GM21526 (cell line): ENCODE results near the gene KDM7A.

Source experiments
- ATAC-seq: cut with Tn5 transposase; IDR thresholded peaks from one replicate; pipeline ENCODE4 v1.9.1; 2021; ENCODE audit warnings: moderate library complexity; ENCODE audit not compliant: unreplicated experiment, low FRiP score

Gene KDM7A, protein sequence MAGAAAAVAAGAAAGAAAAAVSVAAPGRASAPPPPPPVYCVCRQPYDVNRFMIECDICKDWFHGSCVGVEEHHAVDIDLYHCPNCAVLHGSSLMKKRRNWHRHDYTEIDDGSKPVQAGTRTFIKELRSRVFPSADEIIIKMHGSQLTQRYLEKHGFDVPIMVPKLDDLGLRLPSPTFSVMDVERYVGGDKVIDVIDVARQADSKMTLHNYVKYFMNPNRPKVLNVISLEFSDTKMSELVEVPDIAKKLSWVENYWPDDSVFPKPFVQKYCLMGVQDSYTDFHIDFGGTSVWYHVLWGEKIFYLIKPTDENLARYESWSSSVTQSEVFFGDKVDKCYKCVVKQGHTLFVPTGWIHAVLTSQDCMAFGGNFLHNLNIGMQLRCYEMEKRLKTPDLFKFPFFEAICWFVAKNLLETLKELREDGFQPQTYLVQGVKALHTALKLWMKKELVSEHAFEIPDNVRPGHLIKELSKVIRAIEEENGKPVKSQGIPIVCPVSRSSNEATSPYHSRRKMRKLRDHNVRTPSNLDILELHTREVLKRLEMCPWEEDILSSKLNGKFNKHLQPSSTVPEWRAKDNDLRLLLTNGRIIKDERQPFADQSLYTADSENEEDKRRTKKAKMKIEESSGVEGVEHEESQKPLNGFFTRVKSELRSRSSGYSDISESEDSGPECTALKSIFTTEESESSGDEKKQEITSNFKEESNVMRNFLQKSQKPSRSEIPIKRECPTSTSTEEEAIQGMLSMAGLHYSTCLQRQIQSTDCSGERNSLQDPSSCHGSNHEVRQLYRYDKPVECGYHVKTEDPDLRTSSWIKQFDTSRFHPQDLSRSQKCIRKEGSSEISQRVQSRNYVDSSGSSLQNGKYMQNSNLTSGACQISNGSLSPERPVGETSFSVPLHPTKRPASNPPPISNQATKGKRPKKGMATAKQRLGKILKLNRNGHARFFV

GRCh38 chr7:140176811-140177702 is at the start of gene KDM7A:
KDM7A (minus strand) TSS chr7:140176983; CDS start chr7:140176937, 46 bp downstream.
- peak; percentile 65 for ATAC-seq

DNA sequence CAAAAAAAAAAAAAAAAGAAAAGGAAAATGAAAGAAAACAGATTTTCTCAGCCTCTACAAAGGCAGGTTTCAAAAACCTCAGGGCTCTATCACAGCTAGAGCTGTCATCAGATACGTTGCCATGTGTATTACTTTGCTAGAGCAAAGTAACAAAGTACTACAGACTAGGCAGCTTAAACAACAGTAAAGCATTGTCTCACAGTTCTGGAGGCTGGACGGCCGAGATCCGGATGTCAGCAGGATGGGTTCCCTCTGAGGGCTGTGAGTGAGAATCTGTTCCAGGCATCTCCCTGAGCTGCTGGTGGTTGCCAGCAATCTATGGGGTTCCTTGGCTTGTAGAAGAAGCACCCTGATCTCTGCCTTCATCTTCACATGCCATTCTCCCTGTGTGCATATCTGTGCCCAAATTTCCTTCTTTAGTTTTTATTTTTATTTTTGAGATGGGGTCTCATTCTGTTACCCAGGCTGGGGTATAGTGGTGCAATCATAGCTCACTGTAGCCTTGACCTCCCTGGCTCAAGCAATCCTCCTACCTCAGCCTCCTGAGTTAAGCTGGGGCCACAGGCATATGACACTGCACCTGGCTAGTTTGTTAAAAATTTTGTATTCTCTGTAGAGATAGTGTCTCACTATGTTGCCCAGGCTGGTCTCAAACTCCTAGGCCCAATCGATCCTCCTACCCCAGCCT is 48.9 kb upstream of the KDM7A start:
- ATAC-seq, result no peak

GRCh38 chr7:140223515-140224221 is 46.9 kb upstream of the KDM7A start:
- no peak for ATAC-seq

GRCh38 chr7:140222814-140223213 is 46.0 kb upstream of the KDM7A start:
- no peak for ATAC-seq

DNA sequence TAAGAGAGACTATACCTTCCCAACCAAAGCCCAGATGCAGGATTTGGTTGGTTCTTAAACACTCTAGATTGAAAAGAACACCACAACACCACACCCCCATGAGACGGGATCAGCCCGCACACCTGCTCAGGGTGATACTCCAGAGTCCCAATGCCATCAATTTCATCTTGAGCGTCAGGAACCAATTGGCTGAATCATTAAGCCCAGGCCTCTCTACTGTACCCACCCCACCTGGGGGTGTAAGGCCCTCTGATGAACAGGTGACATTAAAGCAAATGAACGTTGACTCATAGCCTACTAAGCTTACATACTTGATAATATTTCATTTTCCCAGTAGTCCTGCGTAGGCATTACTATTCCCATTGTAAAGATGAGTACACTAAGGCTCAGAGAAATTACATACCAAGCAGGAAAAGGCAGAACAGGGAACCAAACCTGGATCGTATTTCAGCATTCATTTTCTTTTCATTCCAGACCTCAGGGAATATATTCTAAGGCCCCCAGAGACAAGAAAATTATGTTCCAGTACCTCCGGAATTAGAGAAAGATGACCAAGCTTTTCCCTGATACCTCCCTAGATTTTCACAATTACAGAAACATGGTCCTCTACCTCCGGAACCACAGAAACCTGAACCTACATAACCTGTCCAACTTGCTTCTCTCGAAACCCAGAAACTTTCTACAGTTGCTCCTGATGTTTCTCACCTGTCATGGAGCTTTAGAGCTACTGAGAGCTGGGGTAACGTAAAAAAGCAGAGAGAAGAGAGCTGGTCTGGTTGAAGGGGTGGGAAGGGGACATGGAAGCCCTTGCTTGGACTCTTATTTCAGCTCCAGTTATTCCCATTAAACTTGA is 43.1 kb upstream of the KDM7A start:
- no peak for ATAC-seq

DNA sequence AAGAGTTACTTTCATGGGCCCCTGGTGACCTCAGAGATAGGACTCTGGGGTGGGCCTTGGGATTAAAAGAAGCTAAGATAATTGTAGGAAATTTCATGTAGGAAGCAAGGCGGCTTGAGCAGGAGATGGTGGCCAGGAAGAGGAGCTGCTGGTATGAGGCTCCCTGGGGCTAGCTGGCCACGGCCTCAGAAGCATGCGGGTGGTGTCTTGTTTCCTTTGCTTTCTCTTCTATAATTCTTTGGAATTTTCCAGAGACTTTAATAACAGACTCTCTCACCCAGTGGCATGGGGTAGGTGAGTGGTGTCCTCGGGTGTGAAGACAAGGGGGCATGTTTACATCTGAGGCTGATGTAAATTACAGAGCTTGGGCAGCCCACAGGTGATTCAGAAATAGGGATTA is 41.9 kb upstream of the KDM7A start:
- ATAC-seq, result no peak

- ATAC-seq, result no peak
Measured at GRCh38 chr7:140217750-140218501, 41.1 kb upstream of the KDM7A start.

DNA sequence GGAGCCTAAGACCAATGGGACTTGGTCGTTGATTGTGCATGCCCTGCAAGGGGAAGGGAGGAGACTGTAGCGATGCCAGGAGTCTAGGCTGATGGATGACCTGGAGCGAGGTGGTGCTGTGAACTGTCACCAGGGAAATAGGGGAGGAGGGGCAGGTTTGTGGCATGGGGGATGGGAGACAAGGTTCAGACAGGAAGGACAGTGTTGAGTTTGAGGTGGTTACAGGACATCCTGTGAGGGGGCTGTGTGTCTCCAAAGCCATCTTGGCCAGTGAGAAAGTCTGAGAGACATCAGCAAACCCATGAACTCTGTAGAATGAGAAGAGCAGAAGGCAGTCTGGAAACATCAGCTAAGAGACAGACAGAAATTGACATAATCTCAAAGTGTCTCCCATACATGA is 38.5 kb upstream of the KDM7A start:
- ATAC-seq, result no peak

DNA sequence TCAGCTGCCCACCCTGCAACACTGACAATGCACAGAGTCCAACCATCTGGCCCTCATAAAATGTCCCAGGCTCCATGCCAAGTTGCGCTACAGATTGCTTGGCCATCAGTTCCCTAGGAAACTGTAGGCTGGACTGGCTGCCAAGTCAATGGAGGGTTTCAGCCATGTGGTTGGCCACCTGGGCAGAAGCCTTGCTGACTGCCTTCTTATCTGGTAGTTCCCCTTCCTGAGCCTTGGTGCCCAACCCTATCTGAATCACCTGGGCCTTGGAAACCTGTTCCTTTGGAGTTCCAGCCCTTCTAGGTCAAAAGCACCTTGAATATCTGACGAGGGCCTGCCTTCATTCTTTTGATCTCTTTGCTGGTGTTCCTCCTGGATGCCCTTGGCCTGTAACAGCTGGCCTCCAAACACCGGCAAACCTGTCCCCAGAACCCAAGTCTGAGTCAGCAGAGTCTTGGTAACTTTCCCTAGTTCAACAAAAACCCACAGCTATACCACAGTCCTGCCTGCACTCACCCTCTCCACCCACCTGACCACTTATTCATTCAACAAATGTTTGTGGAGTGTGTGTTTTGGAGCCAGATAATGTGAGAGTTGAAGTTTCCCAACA is 37.4 kb upstream of the KDM7A start:
- no peak for ATAC-seq

- ATAC-seq, result no peak
Measured at GRCh38 chr7:140213684-140214074, 36.9 kb upstream of the KDM7A start.

DNA sequence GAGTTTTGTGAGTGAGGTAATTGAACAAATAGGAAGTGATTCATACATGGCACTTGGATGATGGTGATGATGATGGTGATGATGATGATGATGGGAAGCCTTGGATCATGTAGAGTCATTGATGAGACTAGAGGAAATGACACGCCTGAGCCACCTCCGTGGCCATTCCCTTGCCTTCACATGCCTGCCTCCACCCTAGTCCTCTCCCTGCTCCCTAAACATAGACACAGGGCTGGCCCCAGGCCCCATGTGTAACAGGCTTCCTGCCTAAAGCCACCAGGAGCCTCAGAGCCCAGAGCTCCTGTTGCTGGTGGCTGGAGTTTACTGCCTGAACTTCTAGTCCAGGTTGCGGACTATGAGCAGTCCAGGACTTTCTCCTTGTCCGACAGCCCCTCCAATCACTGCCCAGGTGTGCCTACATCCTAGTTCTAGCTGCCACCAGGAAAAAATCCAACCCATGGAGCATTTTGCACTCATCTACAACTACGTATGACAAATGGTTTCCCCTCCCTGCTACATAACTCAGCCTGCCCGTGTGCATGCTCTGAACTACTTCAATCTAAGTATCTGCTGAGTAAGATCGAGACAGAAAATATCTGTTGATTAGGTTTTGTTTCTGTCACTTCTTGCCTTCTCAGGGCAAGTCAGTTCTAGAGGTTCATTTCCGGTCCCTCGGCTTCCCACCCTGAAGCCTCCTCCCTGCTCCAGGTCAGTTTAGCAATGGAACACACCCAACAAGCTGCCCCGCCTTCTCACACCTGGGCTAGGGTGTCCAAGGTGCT is 35.5 kb upstream of the KDM7A start:
- ATAC-seq, result peak; percentile 49

DNA sequence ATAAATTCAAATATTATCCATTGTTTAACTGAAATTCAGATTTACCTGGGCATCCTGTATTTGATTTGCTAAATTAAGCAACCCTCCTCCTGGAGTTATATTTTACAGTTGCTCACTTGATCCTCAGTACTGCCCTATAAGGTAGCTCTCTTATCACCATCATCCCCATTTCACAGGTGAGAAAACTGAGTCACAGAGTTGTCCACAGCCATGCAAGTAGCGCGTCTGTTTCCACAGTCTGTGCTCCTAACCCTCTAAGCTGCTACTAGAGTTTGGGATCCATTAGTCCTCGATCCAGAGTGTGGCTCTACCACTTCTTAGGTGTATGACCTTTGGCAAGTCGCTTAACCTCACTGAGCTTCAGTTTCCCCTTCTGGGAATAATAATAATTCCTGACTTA is 34.9 kb upstream of the KDM7A start:
- ATAC-seq, result no peak

DNA sequence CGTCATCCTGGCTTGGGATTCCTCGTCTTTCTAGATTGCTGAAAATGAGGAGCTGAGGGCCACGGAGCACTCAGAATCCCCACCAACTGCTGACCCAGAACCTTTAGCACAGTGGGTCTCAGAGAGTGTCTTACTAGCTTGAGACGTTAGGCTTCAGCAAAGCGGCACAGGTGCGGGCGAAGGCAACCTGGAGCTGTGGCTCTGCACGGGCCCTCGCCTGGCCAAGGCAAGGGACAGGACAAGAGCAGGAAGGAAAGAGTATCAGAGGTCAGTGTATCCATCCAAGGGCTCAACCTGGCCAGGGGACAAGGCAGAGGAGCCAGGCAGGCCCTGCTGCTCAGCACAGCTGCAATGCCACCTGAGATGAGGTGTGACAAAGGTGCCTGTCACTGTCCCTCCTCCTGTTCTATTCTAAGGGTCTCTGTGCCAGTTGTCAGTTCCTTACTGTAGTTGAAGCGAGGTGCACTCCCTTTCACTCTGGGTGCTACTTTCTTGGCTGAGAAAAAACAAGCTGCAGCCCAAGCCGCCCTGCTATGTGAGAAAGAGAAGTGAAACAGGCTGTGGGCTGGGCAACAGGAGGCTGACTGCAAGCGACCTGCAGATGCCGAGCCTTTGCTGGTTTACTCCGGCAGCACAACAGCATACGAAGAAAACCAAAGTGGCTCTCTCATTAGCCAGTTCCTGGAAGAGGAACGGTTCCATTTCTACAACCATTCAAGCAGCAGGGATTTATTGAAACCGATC is 33.3 kb upstream of the KDM7A start:
- ATAC-seq, result peak; percentile 96

DNA sequence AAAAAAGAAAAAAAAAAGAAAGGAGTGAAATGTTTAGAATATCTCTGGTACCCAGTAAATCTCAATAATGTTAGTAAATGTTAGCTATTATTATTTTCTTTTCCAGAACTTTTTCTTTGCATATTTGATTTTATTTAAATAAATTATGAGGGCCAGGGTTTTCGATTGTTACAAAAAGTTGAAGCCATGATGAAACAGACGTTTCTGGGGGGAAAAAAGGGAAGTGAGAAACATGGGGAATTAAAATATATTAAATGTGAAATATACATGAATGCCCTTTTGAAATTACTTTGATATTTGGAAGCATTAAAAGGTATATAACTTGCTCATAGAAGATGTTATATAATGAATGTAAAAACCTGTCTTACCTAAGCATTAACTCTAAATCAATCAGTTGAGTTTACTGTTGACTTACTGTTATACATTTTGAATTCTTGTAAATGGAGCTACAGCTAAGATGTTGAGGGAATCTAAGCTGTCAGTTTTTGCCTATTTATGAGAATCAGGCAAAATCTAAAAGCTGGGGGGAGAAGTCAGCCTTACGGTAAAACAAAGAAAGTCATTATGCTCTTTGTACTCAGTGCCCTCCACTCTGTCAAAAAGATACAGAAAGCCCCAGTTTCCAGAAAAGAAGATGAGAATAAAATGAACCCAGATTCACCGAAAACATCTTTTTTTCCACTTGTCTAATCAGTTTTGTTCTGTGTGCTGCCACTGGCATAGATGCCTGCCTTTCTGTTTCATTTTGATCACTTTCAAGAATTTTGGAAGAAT is 30.0 kb upstream of the KDM7A start:
- no peak for ATAC-seq

- ATAC-seq, result no peak
Measured at GRCh38 chr7:140205600-140205999, 28.8 kb upstream of the KDM7A start.
